IPS-11a (cell line): Measurements from ENCODE around the gene SEZ6L.

Source experiments
- H3K4me3 ChIP-seq: one replicate; pipeline ENCODE4 v1.5.1; 2013; ENCODE audit warnings: low read depth, low read length, control low read depth

SEZ6L gene

DNA sequence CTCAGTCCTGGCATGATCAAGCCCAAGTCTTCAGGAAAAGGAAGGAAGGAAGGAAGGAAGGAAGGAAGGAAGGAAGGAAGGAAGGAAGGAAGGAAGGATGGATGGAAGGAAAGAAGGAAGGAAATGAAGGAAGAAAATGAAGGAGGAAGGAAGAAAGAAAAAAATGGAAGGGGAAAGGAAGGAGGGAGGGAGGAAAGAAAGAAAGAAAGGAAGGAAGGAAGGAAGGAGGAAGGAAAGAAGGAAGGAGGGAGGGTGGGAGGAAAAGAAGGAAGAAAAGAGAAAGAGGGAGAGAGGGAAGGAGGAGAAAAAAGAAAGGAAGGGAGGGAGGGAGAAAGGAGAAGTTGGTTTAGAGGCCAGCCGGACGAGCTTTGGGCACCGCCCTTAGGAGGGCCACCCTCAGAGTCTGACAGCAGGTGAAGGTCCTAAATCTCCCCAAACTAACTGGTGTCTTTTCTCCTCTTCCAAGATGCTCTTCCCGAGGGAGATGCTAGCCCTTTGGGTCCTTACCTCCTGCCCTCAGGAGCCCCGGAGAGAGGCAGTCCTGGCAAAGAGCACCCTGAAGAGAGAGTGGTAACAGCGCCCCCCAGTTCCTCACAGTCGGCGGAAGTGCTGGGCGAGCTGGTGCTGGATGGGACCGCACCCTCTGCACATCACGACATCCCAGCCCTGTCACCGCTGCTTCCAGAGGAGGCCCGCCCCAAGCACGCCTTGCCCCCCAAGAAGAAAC lies 122.8 kb downstream of the SEZ6L start:
- no peak overlapping the region for H3K4me3 ChIP-seq

DNA sequence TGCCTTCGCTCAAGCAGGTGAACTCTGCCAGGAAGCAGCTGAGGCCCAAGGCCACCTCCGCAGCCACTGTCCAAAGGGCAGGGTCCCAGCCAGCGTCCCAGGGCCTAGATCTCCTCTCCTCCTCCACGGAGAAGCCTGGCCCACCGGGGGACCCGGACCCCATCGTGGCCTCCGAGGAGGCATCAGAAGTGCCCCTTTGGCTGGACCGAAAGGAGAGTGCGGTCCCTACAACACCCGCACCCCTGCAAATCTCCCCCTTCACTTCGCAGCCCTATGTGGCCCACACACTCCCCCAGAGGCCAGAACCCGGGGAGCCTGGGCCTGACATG lies 123.4 kb downstream of the SEZ6L start:
- H3K4me3 ChIP-seq: no peak overlapping the region

DNA sequence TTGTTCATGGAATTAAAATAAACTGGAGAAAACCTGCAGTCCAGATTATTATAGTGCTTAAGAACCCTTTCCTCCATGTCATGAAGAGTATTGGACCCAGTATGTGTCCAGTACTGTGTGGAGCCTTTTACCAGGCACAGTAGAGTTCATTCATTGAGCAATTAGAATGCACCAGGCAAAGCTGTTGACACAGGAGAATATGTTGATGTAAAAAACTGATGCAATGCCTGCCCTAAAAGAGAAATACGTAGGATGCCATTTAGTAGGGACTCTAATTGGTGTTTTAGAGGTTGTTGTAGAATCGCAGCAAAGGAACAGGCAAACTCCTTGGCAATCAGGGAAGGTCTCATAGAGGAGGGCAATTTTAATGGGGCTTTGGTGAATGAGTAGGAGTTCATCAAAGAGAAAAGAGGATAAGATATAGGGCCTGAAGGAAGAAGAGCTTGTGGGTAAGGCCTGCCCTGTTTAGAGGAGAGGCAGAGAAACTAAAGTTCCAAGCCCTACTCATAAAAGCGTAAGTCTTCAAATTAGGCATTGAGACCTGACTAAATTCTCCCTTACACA lies 126.4 kb downstream of the SEZ6L start:
- no peak overlapping the region for H3K4me3 ChIP-seq

GRCh38 chr22:26298605-26299310 lies 129.5 kb downstream of the SEZ6L start:
- H3K4me3 ChIP-seq: no peak overlapping the region

- H3K4me3 ChIP-seq: no peak overlapping the region
Observed at GRCh38 chr22:26302726-26303125, 133.5 kb downstream of the SEZ6L start.

- no peak overlapping the region for H3K4me3 ChIP-seq
Observed at GRCh38 chr22:26303475-26303874, 134.2 kb downstream of the SEZ6L start.

DNA sequence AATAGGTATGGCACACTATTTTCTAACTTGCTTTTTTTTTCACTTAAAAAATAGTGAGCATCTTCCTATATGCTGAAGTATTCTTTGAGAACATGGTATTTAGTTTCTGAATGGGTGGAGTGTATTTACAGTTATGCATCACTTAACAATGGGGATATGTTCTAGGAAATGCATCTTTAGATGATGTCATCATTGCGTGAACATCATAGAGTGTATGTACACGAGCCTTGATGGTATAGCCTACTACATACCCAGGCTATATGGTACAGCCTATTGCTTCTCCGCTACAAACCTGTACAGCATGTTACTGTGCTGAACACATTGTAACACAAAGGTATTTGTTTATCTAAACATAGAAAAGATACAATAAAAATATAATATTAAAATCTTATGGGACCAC lies 135.5 kb downstream of the SEZ6L start:
- no peak overlapping the region for H3K4me3 ChIP-seq

DNA sequence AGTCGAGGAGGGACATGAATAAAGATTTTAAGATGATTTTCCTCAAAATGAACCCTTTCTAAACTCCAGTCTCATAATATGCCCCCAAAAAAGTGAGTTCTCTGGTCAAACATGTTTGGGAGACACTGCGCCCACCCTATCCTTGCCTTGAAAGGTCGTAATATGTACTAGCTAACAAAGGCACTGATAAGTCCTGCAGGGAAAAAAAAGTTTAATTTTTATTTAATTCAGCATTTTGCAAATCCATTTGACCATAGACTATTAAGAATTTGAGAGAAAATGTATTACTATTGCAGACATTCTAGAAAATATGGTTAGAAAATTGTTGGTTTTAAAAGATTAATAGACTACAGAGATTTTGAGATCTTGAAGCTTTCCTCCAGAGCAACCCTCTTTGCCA lies 139.2 kb downstream of the SEZ6L start:
- no peak overlapping the region for H3K4me3 ChIP-seq

DNA sequence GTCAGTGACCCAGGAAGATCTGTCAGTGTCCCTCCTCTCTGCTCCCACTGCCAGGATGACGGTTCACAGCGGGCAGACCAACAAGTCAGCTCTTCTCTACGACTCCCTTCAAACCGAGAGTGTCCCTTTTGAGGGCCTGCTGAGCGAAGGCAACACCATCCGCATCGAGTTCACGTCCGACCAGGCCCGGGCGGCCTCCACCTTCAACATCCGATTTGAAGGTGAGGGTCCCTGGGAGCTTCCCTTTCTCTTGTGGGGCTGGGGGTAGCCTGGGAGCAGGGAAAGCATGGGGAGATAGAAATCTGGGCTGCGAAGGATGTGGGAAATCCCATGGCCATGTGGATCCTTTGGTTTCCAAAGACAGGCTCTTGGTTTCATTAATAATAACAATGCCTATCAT lies 141.4 kb downstream of the SEZ6L start:
- H3K4me3 ChIP-seq: no peak overlapping the region

DNA sequence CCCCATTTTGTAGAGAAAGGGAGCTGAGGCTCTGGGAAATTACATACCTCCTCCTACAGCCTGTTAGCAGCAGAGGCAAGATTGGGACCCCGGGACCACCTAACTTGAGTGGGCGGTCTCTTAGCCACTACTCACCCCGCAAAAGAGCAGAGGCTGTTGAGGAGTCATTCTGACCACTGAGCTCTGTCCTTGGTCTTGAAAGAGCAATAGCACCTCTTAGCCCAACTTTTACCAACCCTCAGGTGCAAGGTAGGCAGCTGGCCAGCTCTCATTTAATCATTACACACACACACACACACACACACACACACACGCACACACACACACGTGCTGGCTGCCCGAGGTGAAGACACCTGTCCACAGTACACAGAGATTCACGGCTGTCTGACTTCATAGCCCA lies 144.0 kb downstream of the SEZ6L start:
- H3K4me3 ChIP-seq: no peak overlapping the region

DNA sequence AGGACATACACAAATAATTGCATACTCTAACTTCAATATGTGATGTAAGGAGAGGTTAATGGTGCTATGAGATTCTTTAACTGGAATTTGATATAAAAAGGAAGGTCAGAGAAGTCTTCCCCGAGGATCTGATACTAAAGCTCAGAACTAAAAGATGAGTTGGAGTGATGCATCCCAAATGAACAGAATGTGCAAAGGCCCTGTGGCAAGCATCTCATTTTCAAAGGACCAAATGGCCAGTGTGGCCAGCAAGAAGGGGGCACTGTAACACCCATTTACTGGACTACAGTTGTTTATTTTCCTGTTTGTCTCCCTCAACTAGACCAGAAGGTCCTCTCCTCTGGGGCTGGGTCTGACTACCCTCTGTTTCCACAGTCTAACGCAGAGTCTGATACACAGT lies 144.9 kb downstream of the SEZ6L start:
- no peak overlapping the region for H3K4me3 ChIP-seq

- H3K4me3 ChIP-seq: no peak overlapping the region
Observed at GRCh38 chr22:26314656-26315055, 145.4 kb downstream of the SEZ6L start.

- H3K4me3 ChIP-seq: no peak overlapping the region
Observed at GRCh38 chr22:26316732-26317285, 147.5 kb downstream of the SEZ6L start.

DNA sequence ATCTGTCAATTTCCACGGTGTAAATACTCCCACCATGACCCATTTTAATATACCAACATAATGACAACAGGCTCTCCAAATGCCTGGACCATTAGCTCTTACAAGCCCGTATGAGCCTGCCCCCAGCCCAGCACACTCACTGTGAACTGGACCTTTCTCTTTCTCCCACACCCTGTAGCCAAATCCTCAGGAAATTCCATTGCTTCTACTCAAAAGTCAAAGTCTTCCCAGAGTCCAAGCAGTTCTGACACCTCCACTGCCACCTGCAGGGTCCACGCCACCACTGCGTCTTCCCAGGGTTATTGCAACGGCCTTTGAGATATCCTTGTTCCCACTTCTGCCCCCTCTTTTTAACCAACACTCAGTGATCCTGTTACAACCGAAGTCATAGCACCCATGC lies 149.7 kb downstream of the SEZ6L start:
- no peak overlapping the region for H3K4me3 ChIP-seq

- no peak overlapping the region for H3K4me3 ChIP-seq
Observed at GRCh38 chr22:26320447-26320846, 151.2 kb downstream of the SEZ6L start.

DNA sequence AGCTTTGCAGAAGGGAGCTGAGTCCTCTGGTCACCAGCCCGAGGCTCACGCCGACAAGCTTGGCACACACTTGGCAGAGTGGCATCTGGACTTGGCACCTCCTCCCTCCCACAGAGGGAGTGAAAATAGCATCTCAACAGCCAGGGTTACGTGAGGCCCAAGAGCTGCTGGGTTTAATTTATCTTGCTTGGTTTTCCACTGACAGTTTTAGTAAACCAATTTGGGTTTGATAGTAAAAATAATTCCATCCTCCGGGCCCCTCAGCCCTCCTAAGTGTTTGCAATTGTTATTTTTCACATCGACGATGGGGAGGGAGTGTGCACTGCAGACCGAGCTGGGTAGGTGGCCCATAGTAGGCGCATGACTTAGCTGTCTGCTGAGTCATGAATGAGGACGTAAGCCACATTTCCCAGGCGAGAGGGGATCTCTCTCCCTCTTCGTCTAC lies 152.2 kb downstream of the SEZ6L start:
- no peak overlapping the region for H3K4me3 ChIP-seq

- no peak overlapping the region for H3K4me3 ChIP-seq
Observed at GRCh38 chr22:26322179-26322905, 153.1 kb downstream of the SEZ6L start.

DNA sequence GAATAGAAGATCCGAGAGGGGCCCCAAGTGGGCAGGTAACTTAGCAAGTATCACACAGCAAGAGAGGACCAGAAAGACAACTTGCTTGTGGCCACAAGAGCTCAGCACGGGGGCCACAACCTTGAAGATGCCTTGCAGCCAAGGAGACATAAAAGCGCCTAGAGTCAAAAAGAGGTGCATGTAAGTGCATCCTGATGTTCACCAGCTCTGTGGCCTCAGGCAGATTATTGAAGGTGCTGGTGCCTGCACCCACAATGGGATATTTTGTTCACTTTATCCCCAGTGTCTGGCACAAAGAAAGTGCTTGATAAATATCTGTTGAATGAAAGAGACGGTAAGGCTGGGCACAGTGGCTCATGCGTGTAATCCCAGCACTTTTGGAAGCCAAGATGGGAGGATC lies 153.8 kb downstream of the SEZ6L start:
- no peak overlapping the region for H3K4me3 ChIP-seq

GRCh38 chr22:26324150-26324549 lies 154.9 kb downstream of the SEZ6L start:
- H3K4me3 ChIP-seq: no peak overlapping the region

- H3K4me3 ChIP-seq: no peak overlapping the region
Observed at GRCh38 chr22:26325641-26326040, 156.4 kb downstream of the SEZ6L start.

GRCh38 chr22:26326803-26327202 lies 157.5 kb downstream of the SEZ6L start:
- no peak overlapping the region for H3K4me3 ChIP-seq
